ENCODE results near the gene TOGARAM2. TPM values are rescaled to one million over a fixed set of nuclear protein-coding genes. Genes with fewer than 3 reads are reported as not detected.

The TOGARAM2 gene
- total and polyA plus RNA-seq, 10 of the 15 experiments (the other 5 are each of a cell fraction or from before 2014, with no cell fraction given): 0.01 to 0.06 (median 0.03) TPM; not detected in 7

DNA sequence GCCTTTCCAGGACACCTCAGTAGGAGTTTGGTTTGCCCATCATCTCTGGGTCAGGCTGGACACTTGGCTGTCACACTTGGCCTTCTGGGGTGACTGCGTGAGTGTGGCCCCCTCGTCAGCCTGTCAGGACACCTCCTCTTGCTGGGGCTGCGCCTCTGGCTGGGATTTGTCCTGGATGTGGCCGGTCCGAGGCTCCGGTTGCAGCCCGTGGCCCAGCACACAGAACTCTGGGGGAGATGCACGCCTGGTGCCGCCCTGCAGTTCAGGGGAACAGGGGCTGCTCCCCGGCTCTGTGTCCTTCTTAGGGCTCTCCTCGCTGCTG lies 83.6 kb downstream of the TOGARAM2 start:
- Histone ChIP-seq H3K4me1 (ENCODE audit: control insufficient read depth, insufficient read depth, low read length) (no peaks in the 10 kb centered on the region), H3K27me3 (replicated peaks in 1 of 2; ENCODE audit: control insufficient read depth in 2 of 2, insufficient read depth in 2 of 2, low read length in 1 of 2) (no peaks in the 10 kb centered on the region), H3K79me2 (ENCODE audit: control insufficient read depth, insufficient read depth, low read length) (no peaks in the 10 kb centered on the region), H3K27ac (ENCODE audit: control insufficient read depth, insufficient read depth) (no peak overlapping the region), H2AFZ (ENCODE audit: control insufficient read depth, low read depth, low read length) (no peak overlapping the region), H3K36me3 (ENCODE audit: control insufficient read depth in 2 of 2, insufficient read depth in 2 of 2, low read length in 1 of 2) (no peaks in the 10 kb centered on the region), H3K9ac (ENCODE audit: control insufficient read depth, insufficient read depth, low read length) (no peak overlapping the region), H3K9me3 (replicated peaks; ENCODE audit: control insufficient read depth, insufficient read depth, low read length) (no peaks in the 10 kb centered on the region), H4K20me1 (ENCODE audit: control insufficient read depth, insufficient read depth) (no peaks in the 10 kb centered on the region), H3K4me3 (no peak overlapping the region), H3K4me2 (ENCODE audit: control insufficient read depth, insufficient read depth) (no peak overlapping the region)
- intact Hi-C loops (cut with micrococcal nuclease; ENCODE audit: unreplicated experiment) (no loop called here), in situ Hi-C loops (cut with MboI) (no loop called here)
- POLR2A ChIA-PET: no interaction called here
- FAIRE-seq (no peak), ATAC-seq (no peak), DNase-seq (ENCODE audit: low read depth, low spot score) (no peak)
- no TSS peak for BruUV-seq (replicated peaks)
- RAD21 ChIA-PET (ENCODE audit: unreplicated experiment): no interaction called here
- TF ChIP-seq HDGF (IDR thresholded peaks at IDR 0.05): no peak
- TF ChIP-seq EED (IDR thresholded peaks at IDR 0.05; ENCODE audit: low read depth): no peak
- no peak for TF ChIP-seq HCFC1 (IDR thresholded peaks at IDR 0.05; ENCODE audit: low read length)
- no peak for TF ChIP-seq EP300 (IDR thresholded peaks at IDR 0.05; ENCODE audit: borderline replicate concordance in 1 of 2, control insufficient read depth in 1 of 2, low read depth in 2 of 2, low read length in 2 of 2)
- no peak for TF ChIP-seq YBX1 (IDR thresholded peaks at IDR 0.05)
- 75% methylated on average over 10 of the region's 11 CpGs for WGBS (ENCODE audit: insufficient coverage, insufficient replicate concordance, low lambda C conversion rate, missing lambda C conversion rate)
- SMC1A ChIA-PET (ENCODE audit: uncharacterized antibody, unreplicated experiment): no interaction called here
- CTCF ChIA-PET: interaction anchor here (0.8 to 1.4 kb wide), 2 partner anchors 10 to 136 kb away, joined by 4 to 8 read pairs; no protein-coding TSS in a partner anchor

DNA sequence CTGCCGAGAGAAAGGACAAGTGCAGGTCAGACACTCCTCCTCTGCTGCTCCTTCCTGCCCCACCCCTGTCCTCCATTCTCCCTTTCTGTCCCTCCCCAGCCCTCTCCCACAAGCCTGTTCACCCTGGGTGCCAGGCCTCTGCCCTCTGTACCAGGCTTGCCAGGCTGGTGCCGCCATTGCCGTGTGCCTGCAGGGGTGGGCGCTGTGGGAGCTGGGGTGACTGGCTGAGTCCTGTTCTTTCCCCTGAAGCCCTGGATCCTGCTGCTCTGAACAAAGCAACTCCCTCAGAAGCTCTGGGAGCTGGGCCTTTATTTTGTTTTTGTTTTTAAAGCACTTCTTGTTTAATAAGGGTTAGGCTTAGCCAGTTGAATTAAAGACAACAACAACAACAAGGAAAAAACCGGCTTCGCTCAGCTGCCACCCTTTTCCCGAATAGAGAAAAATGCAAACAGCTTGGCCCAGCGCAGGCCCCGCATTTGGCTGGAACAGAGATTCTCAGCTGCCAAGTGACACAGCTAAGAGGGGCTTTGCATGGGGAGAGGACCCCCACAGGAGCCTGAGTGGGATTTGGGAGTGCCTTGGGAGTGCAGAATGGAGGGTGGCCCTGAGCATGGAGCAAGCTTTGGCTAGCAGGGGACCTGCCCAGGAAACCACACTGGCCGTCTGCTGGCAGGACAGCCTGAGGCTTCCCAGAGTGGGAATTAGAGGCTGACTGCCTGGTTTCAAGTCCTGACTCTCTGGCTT lies 84.1 kb downstream of the TOGARAM2 start:
- TF ChIP-seq FOXK2 (IDR thresholded peaks at IDR 0.05) (no peak), SP1 (IDR thresholded peaks at IDR 0.05; ENCODE audit: low read depth, low read length) (no peak), CEBPZ (IDR thresholded peaks at IDR 0.05; ENCODE audit: low read depth, low read length) (no peak), PAX5 (IDR thresholded peaks at IDR 0.05; ENCODE audit: borderline replicate concordance, low read depth, low read length) (no peak)
- in situ Hi-C loops (cut with MboI): no loop called here
- no peak for DNase-seq (ENCODE audit: low read depth, low spot score)
- H3K36me3 ChIP-seq (ENCODE audit: control insufficient read depth in 2 of 2, insufficient read depth in 2 of 2, low read length in 1 of 2): no peaks in the 10 kb centered on the region
- H4K20me1 ChIP-seq (ENCODE audit: control insufficient read depth, insufficient read depth): no peaks in the 10 kb centered on the region
- no peaks in the 10 kb centered on the region for H3K79me2 ChIP-seq (ENCODE audit: control insufficient read depth, insufficient read depth, low read length)
- SMC1A ChIA-PET (ENCODE audit: uncharacterized antibody, unreplicated experiment): no interaction called here
- H3K9ac ChIP-seq (ENCODE audit: control insufficient read depth, insufficient read depth, low read length): no peak overlapping the region
- POLR2A ChIA-PET: no interaction called here
- no TSS peak for BruUV-seq (replicated peaks)
- H3K4me3 ChIP-seq: no peak overlapping the region
- intact Hi-C loops (cut with micrococcal nuclease; ENCODE audit: unreplicated experiment): no loop called here
- no peaks in the 10 kb centered on the region for H3K9me3 ChIP-seq (replicated peaks; ENCODE audit: control insufficient read depth, insufficient read depth, low read length)
- H3K4me1 ChIP-seq (ENCODE audit: control insufficient read depth, insufficient read depth, low read length): no peaks in the 10 kb centered on the region
- no peak overlapping the region for H3K4me2 ChIP-seq (ENCODE audit: control insufficient read depth, insufficient read depth)
- 85% methylated on average over 10 of the region's 10 CpGs for WGBS (ENCODE audit: insufficient coverage, insufficient replicate concordance, low lambda C conversion rate, missing lambda C conversion rate)
- no peak overlapping the region for H2AFZ ChIP-seq (ENCODE audit: control insufficient read depth, low read depth, low read length)
- no peak overlapping the region for H3K27ac ChIP-seq (ENCODE audit: control insufficient read depth, insufficient read depth)
- RAD21 ChIA-PET (ENCODE audit: unreplicated experiment): no interaction called here
- H3K27me3 ChIP-seq (replicated peaks in 1 of 2; ENCODE audit: control insufficient read depth in 2 of 2, insufficient read depth in 2 of 2, low read length in 1 of 2): no peaks in the 10 kb centered on the region
- ATAC-seq: no peak
- CTCF ChIA-PET: no interaction called here
- FAIRE-seq: no peak
